Superior temporal gyrus (tissue), 1 donor: ENCODE measurements around the gene GATA2.

Experiments used
- DNase-seq: peaks from one replicate; pipeline ENCODE4 v3.0.0-alpha.2; 2016; ENCODE audit errors: extremely low spot score

GATA2 gene

DNA sequence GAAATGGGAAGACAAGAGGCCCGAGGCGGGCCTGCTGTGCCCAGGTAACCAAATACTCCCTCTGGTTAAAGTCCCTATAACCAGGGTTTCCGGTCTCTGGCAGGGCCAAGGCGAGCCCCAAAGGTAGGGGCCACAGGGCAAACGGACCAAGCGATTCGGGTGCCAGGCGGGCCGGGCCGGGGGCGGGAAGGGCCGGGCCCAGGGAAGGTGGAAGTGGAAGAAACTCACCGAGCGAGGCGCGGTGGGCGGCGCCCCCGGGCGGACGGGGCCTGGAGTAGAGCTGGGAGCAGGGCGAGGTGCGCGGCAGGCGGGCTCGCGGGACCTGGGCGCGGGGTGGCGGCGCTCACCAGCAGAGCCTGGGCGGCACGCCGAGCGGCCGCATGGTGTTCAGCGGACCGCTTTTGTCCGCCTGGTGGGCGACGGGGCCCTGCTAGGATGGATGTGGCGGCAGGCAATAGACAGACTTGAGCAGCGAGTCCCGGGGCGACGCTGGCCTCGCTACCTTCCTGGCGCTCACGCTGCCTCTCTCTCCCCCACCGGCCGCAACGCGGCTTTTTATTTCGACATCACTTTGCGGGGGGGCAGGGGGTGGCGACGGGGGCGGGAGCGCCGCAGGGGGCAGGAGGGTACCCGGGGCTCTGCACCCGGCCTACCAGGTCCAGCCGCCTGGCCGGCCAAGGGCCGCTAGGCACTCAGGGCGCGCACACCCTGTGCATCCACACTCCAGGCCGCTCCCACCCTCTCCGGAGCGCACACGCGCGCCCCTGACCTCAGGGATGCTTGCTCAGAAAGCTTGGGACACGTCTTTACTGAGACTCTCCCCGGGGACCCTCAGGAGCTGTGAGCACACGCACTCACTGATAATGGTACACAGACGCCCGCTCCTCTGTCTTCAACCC is at the start of gene GATA2:
GATA2 (minus strand) TSS at position 531 of the 899 bp plus-strand sequence. CDS start 6,170 bp downstream, outside the sequence.
- DNase-seq = no peak

DNA sequence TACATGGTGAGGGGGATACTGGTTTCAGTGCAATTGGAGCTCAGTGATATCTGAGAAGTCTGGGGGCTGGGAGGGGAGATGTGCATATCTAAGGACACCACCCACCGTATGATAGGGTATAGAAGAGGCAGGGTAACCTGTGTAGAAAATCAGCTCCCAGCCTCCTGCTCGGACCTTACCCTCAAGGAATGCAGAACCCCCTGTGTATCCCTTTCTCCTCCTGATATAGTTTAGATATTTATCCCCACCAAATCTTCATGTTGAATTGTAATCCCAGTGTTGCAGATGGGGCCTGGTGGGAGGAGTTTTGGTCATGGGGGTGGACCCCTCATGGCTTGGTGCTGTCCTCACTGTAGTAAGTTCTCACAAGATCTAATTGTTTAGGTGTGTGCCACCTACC is 48.2 kb upstream of the GATA2 start:
- DNase-seq = no peak

DNA sequence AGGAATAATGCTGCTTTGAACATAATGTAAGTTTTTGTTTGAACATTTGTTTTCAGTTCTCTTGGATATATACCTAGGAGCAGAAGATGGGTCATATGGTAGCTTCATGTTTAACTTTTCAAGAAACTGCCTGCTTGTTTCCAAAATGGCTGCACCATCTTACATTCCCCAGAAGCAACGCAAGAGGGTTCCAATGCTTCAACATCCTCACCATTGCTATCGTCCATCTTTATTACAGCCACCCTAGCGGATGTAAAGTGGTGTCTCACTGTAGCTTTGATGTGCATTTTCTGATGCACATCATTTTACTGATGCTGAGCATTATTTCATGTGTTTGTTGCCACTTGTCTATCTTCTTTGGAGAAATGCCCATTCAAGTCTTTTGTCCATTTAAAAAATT is 46.4 kb upstream of the GATA2 start:
- DNase-seq = no peak

DNA sequence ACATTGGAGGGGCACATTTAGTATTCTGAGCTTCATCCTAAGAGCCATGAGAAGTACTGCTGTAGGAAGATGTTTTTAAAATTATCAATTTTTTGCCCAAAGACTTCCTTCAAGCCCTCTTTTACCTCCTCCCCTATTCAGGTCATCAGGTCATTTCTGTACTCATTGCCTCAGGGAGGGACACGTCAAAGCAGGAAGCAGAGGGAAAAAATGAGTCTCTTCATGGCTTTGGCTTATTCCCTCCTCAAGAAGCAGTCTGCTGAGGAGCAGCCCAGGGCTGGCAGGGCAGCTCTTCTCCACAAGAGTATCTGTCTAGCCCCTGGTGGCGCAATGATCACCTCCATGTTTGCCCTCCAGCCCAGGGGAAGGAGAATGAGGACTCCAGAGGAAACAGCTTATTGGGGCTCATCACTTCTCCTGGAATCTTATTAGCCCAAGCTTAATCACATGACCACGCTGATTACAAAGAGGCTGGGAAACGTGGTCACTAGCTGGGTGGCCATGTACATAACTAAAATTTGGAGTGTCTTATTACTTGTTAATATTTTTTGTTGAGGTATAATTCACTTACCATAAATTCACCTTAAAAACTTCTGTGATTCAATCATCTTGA is 44.2 kb upstream of the GATA2 start:
- DNase-seq = no peak

DNA sequence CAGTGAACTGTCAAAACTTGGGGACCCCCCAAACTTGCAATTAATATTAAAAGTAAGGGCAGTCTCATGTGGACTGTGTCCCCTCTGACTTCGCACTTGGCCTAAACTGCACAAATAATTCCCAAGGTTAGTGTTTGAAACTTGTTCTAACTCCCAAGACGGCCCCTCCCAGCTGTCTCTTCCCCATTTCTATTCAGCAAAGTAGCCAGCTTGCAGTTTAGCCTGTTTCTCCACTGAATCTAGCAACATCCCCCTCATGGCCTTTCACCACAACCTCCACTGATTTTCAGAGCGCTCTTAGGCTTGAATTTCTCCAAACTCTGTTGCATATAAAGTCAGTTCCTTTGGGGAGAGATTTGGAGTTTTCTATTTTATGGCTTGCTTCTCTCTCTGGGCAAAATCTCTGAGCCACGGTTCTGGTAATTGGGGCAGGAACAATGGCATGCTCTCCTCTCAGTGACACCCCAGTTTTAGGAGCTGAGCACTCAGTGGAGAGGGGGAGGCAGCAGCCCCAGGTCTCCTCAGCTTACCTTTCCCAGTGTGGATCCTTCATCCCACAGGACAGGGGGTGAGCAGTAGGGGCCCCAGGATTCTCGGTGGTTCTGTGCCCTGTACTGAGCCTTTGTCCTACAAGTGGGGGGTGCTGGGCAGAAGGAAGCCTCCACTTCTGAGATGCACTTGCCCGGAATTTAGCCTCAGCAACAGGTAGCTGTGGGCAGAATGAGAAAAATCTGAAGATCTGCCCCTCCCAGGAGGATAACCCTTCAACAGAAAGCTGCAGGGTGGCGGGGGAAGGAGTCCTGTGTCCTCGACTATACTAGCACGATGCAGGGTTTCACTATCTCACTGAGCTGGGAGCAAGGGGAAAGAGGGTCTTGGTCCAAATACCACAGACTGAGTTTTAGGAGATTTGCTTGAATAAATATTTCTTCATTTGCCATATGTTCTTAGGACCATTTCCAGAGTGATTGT is 39.3 kb upstream of the GATA2 start:
- DNase-seq = no peak

DNA sequence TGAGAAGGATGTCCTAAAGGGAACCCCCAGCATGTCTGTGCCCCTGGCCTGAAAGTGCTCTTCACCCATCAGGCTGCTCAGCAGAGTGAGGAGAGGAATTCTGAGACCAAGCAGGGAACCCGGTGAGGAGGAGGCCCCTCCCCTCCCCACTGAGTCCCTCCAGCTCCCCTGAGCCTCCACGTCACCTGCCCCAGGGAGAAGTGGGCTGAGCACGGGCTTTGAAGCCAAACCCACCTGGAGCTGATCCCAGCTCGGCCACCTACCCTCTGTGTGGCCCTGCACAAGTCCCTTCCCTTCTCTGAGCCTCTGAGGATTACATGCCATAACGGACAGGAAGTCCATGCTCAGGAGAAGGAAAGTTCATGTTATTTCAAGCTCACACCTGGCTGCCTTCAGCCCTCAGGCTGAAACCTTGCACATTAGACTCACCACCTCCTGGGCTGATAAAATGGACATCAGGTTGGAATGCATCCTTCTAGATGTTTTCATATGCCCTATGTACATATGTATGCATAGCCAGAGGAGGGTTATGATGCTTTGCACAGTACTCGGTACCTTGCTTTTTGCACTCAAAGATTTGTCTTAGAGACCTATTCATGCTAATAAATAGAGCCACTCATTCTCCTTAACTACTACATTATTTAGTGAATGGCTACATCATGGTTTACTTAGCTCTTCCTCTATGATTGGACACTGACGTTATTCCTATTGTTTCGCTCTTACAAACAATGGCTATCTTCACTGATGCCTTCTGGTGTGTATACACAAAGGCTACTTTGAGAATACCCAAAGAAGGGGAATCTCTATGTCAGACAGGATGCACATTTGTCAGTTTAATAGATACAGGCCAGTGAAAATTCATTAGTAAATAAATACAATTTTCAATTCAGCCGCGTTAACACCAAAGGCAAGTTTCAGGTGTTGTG is 31.6 kb upstream of the GATA2 start:
- DNase-seq = peak; percentile 33

DNA sequence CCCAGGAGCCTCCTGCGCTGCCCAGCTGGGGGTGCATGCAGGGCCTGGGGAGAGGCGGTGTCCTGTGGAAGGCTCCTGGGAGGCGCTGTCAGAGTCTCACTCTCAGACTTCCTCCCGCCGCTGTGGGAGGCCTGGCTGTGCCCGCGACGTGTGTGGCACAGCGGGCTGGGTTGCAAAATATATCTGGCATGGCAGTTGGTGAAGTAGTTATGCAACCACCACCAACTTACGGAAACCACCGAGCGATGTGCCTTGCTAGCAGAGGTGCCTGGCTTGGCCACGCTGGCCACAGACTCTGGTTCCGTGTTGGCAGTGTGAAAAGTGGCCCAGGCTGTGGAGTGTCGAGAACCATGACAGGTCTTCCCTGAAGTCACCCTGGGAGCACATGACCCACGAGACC is 30.6 kb upstream of the GATA2 start:
- no peak for DNase-seq

DNA sequence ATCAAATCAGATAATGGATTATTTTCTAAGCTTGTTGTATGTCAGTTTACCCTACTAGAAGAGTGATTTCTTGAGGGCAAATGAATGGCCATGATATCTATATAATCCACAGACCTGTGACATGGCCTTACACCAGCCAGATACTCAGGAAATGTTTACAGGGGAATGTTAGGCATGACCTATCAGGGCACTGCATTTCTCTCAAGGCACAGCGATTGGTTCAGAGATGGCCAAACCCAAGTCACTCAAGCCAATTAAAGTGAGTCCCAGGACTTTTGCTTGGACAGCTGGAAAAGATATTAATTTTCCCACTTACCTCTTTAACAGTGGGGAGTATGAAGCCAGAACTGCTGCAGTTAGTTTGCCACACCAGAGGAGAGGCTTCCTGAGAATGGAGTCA is 28.7 kb upstream of the GATA2 start:
- DNase-seq = no peak

DNA sequence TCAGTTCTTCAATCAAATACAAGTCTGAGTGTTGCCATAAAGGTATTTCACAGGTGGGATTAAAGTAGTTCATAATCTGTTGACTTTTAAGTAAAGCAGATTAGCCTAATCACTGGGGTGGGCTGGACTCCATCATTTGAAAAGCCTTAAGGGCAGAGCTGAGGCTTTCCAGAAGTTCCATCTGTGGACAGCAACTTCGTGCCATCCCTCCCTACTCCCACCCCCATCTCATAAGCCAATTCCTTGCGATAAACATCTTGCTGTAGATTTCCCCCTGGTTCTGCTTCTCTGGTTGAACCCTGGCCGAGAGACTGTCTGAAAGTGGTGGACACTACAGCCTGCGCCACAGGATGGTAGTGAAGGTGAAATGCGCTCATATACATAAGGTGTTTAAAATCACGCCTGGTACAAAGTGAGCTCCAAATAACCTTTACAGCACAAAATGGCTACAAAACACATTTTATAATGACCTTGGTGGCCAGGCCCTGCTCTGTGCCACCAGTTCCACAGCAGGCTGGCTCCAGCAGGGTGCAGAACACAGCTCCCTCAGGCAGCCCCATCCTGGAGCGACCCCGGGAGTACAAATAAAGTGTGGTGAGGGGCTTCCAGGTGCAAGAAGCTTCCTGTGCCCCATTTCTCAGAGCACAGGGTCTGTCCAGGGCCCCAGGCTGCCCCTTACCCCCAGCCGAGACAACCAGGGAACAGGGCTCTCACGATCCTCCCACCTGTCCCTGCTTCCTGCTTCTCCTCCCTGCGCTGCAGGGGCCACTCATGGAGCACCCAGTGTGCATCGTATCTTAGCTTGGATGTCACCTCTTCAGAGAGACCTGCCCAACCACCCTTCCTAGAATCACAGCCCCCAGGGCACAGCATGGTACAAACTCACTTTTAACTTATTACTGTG is 25.8 kb upstream of the GATA2 start:
- no peak for DNase-seq

DNA sequence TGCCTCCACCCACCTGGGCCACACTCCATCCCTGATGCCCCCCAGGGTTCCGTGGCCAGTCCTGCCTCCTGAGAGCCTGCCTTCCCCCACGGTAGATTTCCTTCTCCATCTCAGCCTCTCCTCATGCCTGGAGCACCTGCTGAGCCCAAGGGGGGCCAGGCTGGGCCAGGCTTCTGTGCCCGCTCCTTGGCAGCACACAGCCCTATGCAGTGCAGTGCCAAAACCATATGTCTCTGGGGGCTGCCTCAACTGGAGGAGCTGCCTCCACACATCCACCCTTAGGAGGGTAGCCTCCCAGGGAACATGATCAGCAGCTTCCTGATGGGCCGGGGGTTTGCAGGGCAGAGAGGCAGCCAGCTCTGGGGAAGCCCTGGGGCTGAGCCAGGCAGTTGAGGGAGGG is 24.6 kb upstream of the GATA2 start:
- DNase-seq = no peak

DNA sequence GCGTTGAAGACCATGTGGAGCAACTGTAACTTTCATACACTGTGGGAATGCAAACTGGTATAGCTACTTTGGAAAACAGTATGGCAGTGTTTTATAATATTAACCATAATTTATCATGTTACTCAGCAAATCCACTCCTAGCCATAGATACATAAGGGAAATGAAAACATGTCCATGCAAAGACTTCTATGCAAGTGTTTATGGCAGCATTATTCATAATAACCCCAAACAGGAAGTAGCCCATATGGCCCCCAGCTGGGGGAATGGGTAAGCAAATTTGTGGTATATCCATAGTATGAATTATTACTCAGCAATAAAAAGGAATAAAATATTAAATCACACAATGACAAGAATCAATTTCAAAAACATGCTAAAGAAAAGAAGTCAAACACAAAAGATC is 23.0 kb upstream of the GATA2 start:
- no peak for DNase-seq

DNA sequence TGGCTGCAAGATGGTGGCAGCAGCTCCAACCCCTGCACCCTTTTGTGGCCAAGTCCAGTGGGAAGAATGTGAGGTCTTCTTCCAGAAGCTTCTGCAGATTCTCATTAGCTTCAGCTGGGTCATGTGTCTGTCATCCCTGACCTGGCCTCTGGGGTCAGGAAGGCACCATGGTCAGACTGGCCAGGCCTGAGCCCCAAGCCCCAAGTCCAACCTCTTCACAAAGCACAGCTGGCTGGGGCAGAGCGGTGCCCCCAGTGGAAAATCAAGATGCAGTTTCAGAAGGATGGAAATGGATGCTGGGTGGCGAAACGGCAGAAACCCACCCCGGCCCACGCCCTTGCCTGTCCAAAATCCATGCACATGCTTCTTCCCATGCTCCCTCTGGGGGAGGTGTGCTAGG is 15.9 kb upstream of the GATA2 start:
- DNase-seq = no peak

DNA sequence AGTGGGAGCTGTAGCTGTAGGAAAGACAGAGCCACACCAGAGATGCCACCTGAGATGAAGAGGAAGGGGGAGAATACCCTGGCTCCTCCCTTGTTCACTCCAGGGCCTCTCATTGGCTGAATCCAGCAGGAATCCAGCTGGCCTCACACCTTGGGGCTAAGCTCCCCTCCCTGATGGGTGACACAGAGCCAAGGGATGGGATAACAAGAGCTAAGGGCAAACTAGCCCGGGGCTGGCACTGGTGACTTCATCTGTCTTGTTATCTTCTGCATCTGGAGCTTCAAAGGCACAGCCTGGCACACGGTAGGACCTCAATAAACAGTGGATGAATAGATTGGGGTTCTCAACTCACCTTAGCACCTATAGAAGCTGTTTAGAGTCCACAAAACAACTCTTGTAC is 13.8 kb upstream of the GATA2 start:
- no peak for DNase-seq

DNA sequence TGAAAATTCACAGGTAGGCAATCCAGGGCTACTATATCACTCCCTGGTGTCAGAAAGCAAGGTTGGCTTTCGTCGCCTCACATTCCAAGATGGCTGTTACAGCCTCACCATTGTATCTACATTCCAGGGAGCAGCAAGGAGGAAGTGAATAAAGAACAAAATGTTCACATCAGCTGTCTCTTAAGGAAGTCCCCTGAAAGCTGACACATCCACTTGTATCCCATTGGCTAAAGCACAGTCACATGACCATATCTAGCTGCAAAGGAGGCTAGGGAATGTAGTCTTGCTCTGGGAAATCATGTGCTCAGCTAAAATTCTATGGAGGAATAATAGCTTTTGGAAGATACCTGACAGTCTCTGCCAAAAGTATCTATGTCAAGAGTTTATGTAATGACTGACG is 12.8 kb upstream of the GATA2 start:
- no peak for DNase-seq

DNA sequence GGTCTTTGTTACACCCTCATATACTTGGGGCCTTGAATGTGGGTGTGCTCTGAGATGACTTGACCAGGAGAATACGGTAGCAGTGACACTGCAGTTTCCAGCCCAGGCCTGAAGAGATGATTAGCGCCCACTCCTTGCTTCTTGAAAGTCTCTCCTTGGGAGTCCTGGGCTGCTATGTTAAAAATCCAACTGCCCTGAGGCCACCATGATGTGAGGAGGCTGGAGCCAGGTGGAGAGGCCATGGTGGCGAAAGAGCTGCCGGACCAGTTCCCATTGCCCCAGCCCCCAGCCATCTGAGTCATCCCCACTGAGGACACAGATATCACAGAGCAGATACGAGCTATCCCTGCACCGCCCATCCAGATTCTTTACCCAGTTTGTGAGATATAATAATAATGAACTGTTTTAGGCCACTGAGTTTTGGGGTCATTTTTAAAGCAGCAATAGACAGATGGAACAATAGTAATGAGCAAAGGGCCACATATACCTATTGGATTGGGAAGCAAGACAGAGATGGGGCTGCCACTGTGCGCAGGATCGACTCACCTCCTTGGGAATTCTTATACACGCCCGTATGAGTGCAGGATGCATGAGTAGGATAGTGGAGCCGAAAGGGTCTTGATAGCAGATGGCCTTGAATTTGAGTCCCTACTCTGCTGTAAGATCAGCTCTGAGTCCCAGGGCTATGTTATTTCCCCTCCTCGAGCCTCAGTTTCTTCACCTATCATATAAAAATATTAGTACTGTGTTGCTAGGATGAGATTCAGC is 12.1 kb upstream of the GATA2 start:
- DNase-seq = no peak

DNA sequence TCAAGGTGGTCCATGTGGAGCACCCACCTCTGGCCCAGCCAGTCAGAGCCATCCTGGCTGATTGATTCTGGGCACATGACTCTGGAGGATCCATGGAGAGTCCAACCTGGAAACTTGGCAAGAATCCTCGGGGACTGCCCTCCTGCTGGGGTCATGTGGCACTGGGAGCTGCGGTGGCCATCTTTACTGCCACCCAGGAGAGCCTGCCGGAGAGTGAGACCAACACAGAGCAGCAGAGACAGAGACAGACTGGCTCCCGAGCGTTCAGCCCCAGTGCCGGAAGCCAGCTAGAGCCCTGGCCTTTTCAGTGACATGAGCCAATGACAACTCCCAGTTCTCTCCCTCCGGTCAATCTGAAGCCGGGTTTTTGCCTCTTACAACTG is 11.5 kb upstream of the GATA2 start:
- no peak for DNase-seq

DNA sequence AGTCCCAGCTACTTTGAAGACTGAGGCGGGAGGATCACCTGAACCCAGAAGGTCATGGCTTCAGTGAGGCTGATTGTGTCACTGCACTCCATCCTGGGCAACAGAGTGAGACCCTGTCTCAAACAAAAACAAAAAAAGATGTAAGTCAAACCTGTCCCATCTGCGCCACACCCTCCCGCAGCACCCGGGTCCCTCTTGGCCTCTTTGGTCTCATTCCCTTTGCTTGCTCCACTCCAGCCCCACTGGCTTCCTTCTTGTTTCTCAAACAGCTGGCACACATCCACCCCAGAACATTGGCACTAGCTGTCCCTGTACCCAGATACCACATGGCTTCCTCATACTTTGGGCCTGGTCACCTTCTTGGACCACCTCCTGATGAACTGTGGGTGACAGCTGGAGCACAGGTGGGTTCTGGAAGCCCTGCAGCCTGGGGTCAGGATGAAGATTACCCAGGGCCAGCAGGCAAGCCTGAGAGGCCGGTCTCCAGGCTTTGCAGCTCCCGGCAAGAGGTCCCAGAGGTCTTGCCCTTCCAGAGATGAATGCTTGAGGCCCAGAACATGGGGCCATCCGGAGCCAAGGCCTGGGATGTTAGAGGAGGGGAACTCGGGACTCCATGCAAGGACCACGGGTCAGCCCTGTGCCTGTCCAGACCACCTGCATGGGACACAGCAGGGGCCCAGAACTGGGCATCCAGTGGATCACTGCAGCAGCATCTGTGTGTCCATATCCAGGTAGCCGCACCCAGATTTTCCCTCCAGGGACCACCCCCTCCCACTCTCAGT is 10.9 kb upstream of the GATA2 start:
- DNase-seq = no peak

DNA sequence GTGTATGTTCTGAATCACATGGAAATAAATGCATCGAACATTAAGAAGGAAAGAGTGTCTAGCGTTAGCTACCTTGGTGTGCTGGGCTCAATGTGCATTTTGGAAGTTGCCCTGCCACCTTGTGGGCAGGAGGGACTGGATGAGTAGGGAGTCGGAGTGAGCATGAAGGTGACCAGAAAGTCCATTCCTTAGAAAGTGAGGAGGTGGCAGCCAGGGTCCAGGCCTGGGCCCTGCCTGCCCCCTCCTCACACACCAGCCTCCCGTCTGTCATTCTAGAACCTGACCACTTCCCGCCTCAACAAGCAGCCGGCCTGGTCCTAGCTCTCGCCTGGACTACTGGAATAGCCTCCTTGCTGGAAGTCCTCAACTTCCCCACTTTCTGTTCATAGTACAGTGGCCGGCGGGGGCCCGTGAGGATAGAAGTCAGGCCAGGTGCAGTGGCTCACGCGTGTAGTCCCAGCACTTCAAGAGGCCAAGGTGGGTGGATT is 10.2 kb upstream of the GATA2 start:
- no peak for DNase-seq
